Stimulated activated CD4-positive, alpha-beta T cell treated with anti-CD3 and anti-CD28 coated beads, Interleukin-4, amount 100 ng/mL, for 1 hour (primary cell): ENCODE results near the gene FOXO3.

Source experiments
- DNase-seq: peaks from one replicate; pipeline ENCODE4 v3.0.0-alpha.2; 2020

FOXO3 gene

GRCh38 chr6:108598305-108598863 lies 37.7 kb downstream of the FOXO3 start:
- DNase-seq: no peak

- DNase-seq: no peak
These were observed 43.4 kb downstream of the FOXO3 start for GRCh38 chr6:108604156-108604555.

GRCh38 chr6:108606250-108606690 lies 45.6 kb downstream of the FOXO3 start:
- no peak for DNase-seq

GRCh38 chr6:108608453-108609275 lies 47.9 kb downstream of the FOXO3 start:
- no peak for DNase-seq

GRCh38 chr6:108609276-108609769 lies 48.6 kb downstream of the FOXO3 start:
- no peak for DNase-seq

- no peak for DNase-seq
These were observed 49.6 kb downstream of the FOXO3 start for GRCh38 chr6:108610270-108610839.

GRCh38 chr6:108610957-108611586 lies 50.4 kb downstream of the FOXO3 start:
- no peak for DNase-seq

- DNase-seq: no peak
These were observed 52.1 kb downstream of the FOXO3 start for GRCh38 chr6:108612852-108613251.

- DNase-seq: no peak
These were observed 55.8 kb downstream of the FOXO3 start for GRCh38 chr6:108616544-108616943.

GRCh38 chr6:108616973-108617372 lies 56.3 kb downstream of the FOXO3 start:
- no peak for DNase-seq

GRCh38 chr6:108618623-108619152 lies 58.0 kb downstream of the FOXO3 start:
- DNase-seq: no peak

- DNase-seq: no peak
These were observed 58.9 kb downstream of the FOXO3 start for GRCh38 chr6:108619431-108620197.

- DNase-seq: peak; percentile 4
These were observed 60.4 kb downstream of the FOXO3 start for GRCh38 chr6:108621117-108621516.

- no peak for DNase-seq
These were observed 62.1 kb downstream of the FOXO3 start for GRCh38 chr6:108622641-108623298.

GRCh38 chr6:108623995-108624394 lies 63.3 kb downstream of the FOXO3 start:
- no peak for DNase-seq

- DNase-seq: no peak
These were observed 64.9 kb downstream of the FOXO3 start for GRCh38 chr6:108625581-108625980.

- no peak for DNase-seq
These were observed 66.1 kb downstream of the FOXO3 start for GRCh38 chr6:108626777-108627176.

- no peak for DNase-seq
These were observed 67.2 kb downstream of the FOXO3 start for GRCh38 chr6:108627692-108628550.

- no peak for DNase-seq
These were observed 69.5 kb downstream of the FOXO3 start for GRCh38 chr6:108630050-108630714.

- DNase-seq: no peak
These were observed 71.7 kb downstream of the FOXO3 start for GRCh38 chr6:108632441-108632840.
